ENCODE results near the gene PDIK1L.

DNA sequence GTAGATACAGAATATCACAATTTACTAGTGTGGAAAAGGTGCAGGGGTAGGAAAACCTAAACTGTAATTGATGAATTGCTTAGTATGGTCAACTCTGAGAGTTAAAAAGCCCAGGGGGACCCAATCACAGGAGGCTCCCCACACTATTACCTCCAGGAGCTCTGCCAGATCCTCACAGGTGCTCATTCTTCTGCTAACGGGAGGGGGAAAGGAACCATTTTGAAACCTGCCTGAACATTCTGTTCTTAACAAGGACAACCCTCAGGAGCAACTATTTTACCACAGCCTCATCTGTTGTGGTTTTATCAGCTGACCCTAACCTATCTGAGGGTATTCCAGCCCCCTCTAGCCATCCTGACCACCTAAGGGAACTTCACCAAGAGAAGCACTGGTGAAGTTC lies 19.1 kb downstream of the PDIK1L start:
- no peak for TF ChIP-seq CTCF (IDR thresholded peaks at IDR 0.05; ENCODE audit: extremely low read depth in 1 of 2, insufficient read depth in 1 of 2, low read depth in 1 of 2, low read length in 2 of 2)
- no peak for TF ChIP-seq MYC (IDR thresholded peaks at IDR 0.05; ENCODE audit: low read depth, low read length)
- TF ChIP-seq POLR2AphosphoS5 (IDR thresholded peaks at IDR 0.05; ENCODE audit: insufficient read depth, low read depth, low read length) = no peak
- no peak for TF ChIP-seq EZH2 (IDR thresholded peaks at IDR 0.05; ENCODE audit: borderline replicate concordance, low read depth, low read length, severe bottlenecking)
- TF ChIP-seq POLR2A (IDR thresholded peaks at IDR 0.05; ENCODE audit: low read depth, low read length) = no peak
- no peak for TF ChIP-seq JUN (IDR thresholded peaks at IDR 0.05; ENCODE audit: borderline replicate concordance, insufficient read depth, insufficient read length, low read depth)
